Fibroblast of skin of abdomen (primary cell): Measurements from ENCODE around the gene NRP1.
A peak's percentile ranks its signal among the peaks of the same experiment; 100 is the strongest.
"Not testable (repeated sequence)": the region's sequence is repeated elsewhere in the genome, so short reads cannot be mapped to it uniquely, and the experiment has no call there.

ENCODE experiments used
- DNase-seq: peaks from one replicate; pipeline ENCODE4 v3.0.0-alpha.2; 2013

The NRP1 gene

DNA sequence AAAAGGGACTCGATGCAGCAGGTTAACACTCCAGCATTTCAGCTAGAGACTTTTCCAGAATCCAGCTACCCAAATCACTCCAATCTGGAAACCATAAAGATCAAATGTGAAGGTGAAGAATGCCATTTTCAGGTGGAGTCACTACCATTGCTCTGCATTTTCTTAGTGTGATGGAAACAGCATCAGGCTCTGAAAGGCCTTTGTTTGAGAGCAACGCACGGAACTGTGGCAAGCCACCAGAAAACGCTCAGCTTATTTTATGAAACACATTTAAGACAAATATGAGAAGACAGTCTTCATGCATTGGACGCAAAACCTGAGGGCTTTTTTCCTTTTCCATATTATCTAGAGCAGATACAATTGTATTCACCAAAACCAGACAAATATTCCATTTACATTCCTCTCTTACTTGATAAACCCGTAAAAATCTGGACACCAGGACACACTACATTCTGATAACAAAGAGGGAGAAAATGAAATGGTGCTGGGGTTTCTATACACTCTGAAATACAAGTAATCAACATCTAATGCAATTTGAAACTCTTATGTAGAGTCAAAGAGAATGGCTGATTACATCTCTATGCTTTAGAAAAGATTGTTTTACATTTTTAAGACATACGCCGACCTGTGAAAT, 99.1 kb downstream of the NRP1 start:
- DNase-seq: no peak

- DNase-seq: peak; percentile 75
Measured at GRCh38 chr10:33234831-33235237, 99.6 kb downstream of the NRP1 start.

DNA sequence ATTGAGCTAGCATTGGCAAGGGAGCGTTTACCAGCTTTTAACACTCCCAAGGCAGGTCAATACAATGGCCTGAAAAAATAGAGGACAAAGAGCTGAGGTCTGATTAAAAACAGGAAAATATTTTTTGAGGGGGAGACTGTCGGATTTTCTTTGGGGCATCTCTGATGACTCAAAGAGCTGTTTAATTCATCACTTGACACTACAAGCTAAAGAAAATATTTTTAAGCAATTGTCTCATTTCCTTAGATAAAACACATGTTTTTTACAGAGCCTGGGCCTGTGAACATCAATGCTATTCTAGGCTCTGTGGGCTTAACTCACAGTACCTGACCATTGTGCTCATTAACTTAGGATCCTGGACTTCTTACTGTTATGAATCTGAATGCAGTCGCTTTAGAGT, 100.8 kb downstream of the NRP1 start:
- peak; percentile 62 for DNase-seq

- peak; percentile 65 for DNase-seq
Measured at GRCh38 chr10:33233221-33233620, 101.2 kb downstream of the NRP1 start.

- no peak for DNase-seq
Measured at GRCh38 chr10:33231621-33232350, 102.7 kb downstream of the NRP1 start.

GRCh38 chr10:33229949-33230267, 104.6 kb downstream of the NRP1 start:
- no peak for DNase-seq

GRCh38 chr10:33229252-33229948, 105.1 kb downstream of the NRP1 start:
- DNase-seq: peak; percentile 83

GRCh38 chr10:33228426-33228825, 106.0 kb downstream of the NRP1 start:
- no peak for DNase-seq

GRCh38 chr10:33227489-33227888, 107.0 kb downstream of the NRP1 start:
- no peak for DNase-seq

GRCh38 chr10:33224251-33224965, 110.1 kb downstream of the NRP1 start:
- peak; percentile 46 for DNase-seq

DNA sequence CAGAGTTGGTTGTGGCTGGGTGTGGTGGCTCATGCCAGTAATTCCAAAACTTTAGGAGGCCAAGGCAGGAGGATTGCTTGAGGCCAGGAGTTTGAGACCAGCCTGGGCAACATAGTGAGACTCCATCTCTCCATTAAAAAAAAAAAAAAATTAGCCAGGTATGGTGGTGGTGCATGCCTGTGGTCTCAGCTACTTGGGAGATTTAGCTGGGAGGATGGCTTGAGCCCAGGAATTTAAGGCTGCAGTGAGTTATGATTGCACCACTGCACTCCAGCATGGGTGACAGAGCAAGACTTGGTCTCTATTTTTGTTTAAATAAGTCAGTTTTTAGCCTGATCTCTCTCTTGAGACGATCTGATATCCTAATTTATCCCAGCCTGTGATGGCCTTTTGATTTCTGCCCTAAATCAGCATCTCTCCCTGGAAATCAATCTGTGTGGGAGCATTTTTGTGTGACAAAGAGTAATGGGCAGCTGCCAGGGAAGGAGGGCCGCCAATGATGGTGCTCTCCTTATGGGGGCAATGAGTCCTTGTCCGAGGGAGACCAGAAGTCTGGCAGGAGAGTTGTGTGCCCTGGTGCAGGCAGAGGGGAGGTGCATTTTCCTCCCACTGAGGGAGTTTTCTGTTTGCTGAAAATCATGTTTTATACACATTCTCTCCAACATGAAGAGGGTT, 111.0 kb downstream of the NRP1 start:
- peak; percentile 76 for DNase-seq

DNA sequence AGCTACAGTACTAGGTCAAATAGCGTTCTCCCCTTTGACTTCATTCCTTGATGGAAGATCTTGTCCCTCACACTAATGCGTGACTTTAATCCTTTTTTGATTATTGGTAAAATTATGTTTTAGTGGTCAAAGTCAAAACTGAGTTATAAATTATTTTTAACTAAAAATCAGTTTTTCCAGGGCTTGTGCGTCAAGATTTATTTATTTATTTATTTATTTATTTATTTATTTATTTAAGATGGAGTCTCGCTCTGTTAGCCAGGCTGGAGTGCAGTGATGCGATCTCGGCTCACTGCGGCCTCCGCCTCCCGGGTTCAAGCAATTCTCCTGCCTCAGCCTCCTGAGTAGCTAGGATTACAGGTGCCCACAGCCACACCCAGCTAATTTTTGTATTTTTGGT, 112.2 kb downstream of the NRP1 start:
- not testable (repeated sequence) for DNase-seq

DNA sequence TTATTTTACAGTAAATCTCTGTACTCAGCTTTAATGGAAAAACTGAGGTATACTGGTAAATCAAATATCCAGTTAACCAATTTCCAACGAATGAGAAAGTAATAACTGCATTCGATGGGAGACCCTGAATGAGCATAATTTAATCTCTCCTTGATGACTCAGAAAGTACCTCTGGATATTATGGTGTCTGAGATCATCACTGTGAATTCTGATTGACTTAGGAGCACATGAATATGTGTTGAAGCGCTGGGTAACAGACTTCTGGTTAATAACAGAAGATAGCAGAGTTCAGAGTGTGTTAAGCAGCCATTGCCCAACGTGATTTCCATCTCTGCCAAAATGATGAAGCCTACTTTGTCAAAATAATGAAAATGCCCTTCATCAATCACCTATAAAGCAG, 116.6 kb downstream of the NRP1 start:
- no peak for DNase-seq

- peak; percentile 88 for DNase-seq
Measured at GRCh38 chr10:33216661-33217427, 117.6 kb downstream of the NRP1 start.

- peak; percentile 56 for DNase-seq
Measured at GRCh38 chr10:33215635-33216034, 118.8 kb downstream of the NRP1 start.

DNA sequence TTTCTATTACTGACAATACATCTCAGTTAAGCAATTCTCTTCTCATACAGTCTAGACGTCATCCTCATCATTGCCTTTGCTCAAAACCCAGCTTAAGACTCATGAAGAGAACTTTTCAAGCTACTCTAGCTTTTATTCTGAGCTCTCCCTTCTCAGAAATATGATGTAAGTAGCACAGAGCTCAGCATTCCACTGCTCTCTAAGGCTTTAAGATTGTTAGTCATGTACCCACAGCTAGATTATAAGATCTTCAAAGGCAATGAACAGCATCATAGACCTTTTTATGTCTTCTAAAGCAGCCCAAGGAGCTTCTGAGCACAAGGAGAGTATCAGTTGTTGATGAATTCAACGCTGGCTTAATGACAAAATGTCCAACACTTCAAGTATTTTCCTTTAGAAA, 119.3 kb downstream of the NRP1 start:
- DNase-seq: peak; percentile 89

GRCh38 chr10:33214174-33214573, 120.3 kb downstream of the NRP1 start:
- DNase-seq: no peak

DNA sequence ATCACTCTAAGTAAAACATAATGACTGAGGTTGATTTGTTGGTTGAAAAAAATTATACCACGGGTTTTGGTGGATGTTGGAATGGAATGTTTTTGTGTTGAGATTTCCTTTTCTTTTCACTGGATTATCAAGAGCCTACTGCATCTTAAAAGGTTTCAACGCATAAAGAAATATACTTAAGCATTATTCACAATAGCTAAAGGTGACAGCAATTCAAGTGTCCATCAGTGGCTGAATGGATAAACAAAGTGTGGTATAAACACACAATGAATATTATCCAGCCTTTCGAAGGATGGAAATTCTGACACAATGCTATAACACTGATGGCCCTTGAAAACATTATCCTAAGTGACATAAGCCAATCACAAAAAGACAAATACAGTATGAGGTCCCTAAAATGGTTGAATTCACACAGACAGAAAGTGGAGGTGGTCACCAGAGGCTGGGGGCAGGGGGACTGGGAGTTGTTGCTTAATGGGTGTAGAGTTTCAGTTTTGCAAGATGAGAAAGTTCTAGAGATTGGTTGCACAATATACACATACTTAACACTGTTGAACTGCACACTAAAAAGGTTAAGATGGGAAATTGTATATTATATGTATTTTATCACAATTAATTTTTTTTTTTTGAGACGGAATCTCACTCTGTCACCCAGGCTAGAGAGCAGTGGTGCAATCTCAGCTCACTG, 122.3 kb downstream of the NRP1 start:
- DNase-seq: no peak

GRCh38 chr10:33211106-33211878, 123.2 kb downstream of the NRP1 start:
- DNase-seq: peak; percentile 85

DNA sequence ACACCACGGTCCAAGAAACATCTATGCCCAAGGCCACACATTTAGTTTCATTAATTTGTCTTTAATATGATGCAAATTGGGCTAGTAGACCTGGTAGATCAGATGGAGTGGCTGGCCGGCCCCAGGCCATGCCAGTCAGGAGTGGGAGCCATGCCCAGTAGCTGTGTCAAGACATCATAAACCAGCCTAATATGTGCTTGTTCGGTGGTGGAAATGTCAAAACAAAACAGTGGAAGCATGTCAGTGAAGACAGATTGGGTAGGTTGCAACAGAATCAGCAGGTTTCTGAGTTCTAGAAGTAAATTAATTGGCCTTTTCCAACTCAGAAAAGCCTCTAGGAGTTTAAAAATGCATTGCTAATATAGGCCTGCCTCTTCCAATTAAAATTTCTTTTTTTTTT, 124.7 kb downstream of the NRP1 start:
- DNase-seq: no peak
